Activated T-cell treated with anti-CD3 and anti-CD28 coated beads, Interleukin-2, amount 50 U/mL, for 72 hours (primary cell): ENCODE measurements around the gene NAA30. TPM values are rescaled to one million over a fixed set of nuclear protein-coding genes. Genes with fewer than 3 reads are reported as not detected.

Source experiments
- total RNA-seq, 2 donors: library from RNA; stranded (reverse); gene quantifications; one replicate each; pipeline ENCODE4 v1.2.3, GENCODE V29; 2022

The NAA30 gene
- total RNA-seq, 2 donors from 2014 or later = 19.8 to 25.6 TPM

Other genes starting within 250 kb of the NAA30 start
- gene EXOC5, start 121.7 kb upstream of the NAA30 start, total RNA-seq = 10 to 100 TPM; 63.7 to 66.3 TPM
- 10 to 100 TPM; 37.5 to 44.9 TPM for gene AP5M1, start 121.6 kb upstream of the NAA30 start, total RNA-seq
- not detected for gene CCDC198, start 103.3 kb downstream of the NAA30 start, total RNA-seq